Central memory CD4-positive, alpha-beta T cell (primary cell): Measurements from ENCODE around the gene SPECC1.
"Not testable (repeated sequence)": the region's sequence is repeated elsewhere in the genome, so short reads cannot be mapped to it uniquely, and the experiment has no call there.

Experiments used
- DNase-seq: peaks from one replicate; pipeline ENCODE4 v3.0.0; 2022

The SPECC1 gene

DNA sequence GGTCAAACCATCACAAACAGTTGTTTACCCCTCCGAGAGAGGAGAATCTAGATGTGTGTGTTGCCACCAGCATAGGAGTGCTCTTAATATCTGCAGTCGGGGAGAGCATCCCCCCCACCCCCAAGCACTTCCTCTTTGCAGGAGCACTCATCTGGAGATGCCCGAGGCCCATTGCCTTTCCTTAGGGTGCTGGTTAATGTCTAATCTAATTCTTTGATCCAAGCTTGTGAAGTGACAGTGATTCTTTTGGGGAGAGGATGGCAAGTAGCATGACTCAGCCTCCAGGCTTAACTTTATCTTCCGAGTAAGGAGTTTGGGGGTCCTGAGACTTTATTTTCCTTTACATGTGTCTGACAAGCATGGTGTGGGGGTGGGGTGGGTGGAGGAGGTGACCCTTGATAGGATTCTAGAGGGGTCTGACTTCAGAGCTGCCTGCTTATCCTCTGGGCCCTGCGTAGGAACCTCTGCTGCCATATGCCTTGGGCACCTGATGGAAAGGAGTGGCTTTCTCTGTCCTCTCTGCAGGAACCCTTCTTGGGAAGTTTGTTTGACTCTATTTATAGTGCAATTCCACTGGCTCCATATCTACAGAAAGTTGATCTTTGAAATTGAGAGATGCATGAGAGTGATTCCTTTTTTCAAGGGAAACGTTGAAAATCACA, 207.1 kb downstream of the SPECC1 start:
- no peak for DNase-seq

DNA sequence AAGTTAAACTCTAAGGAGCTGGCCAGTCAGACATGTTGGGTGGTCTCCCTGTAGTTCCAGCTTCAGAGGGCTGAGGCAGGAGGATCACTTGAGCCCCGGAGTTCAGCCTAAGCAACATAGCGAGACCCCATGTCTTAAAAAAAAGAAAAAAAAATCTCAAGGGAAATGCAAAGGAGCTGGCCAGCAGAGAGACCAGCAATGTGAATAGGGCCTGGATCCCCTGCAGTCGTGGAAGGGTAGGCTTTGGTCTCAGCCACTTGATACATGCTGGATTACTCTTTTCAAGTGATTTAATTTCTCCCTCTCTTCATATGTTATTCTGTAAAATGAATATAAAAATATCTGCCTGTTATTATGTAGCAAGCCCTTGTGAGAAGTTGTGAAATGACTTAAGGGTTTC, 207.7 kb downstream of the SPECC1 start:
- no peak for DNase-seq

DNA sequence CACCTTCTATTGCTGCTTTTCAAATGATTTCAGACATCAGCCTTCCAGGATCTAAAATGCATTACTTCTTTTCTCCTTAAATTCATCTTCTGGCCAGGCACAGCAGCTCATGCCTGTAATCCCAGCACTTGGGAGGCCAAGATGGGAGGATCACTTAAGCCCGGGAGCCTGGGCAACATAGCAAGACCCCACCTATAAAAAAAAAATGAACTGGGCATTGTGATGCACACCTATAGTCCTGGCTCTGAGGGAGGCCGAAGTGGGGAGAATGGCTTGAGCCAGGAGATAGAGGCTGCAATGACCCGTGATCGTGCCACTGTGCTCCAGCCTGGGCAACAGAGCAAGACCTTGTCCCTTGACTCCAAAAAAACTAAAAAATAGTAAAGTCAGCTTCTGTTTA, 208.5 kb downstream of the SPECC1 start:
- no peak for DNase-seq

DNA sequence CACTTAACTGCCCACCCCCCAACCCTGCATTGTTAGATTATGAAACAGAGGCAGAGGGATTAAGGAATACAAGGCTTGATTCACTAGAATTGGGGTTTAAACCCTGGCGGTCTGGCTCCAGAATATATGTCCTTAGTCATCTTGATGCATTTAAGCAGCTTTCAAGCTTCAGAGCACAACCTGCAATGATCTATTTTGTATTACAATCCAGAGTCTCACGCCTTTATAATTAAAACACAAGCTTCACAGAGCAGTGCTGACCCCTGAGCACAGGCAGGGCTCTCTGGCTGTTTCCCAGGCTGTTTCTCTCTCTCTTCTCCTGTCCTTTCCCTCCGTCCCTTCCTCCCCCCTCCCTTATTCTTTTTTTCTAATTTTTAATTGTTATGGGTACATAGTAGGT, 209.1 kb downstream of the SPECC1 start:
- no peak for DNase-seq

DNA sequence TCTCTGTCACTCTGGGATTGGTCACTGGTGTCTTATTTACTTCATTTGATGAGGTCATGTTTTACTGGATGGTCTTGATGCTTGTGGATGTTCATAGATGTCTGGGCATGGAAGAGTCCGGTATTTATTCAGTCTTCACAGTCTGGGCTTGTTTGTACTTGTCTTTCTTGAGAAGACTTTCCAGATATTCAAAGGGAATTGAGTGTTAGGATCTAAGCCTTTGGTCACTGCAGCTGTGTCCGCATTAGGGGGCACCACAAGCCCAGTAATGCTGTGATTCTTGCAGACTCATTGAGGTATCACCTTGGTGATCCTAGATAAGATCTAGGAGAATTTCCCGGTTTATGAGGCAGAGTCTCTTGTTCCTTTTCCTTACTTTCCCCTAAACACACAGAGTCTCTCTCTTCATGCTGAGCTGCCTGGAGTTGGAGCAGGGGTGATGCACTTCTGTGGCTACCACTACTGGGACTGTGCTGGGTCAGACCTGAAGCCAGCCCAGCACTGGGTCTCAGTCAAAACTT, 214.7 kb downstream of the SPECC1 start:
- no peak for DNase-seq

DNA sequence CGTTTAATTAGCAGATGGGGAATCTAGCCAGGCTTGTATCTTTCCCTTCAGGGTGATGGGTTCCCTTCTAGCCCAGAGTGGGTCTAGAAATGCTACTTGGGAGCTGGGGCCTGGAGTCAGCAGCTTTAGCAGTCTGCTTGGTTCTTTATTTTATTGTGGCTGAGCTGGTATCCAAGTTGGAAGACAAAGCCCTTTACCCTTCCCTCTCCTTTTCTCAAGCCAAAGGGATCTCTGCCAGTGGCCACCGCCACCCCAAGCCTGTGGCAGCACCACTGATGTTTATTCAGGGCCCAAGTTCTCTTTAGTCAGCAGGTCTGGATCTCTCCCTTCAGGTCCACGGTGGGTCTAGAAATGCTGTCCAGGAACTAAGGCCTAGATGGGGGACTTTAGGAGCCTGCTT, 215.2 kb downstream of the SPECC1 start:
- DNase-seq = no peak

DNA sequence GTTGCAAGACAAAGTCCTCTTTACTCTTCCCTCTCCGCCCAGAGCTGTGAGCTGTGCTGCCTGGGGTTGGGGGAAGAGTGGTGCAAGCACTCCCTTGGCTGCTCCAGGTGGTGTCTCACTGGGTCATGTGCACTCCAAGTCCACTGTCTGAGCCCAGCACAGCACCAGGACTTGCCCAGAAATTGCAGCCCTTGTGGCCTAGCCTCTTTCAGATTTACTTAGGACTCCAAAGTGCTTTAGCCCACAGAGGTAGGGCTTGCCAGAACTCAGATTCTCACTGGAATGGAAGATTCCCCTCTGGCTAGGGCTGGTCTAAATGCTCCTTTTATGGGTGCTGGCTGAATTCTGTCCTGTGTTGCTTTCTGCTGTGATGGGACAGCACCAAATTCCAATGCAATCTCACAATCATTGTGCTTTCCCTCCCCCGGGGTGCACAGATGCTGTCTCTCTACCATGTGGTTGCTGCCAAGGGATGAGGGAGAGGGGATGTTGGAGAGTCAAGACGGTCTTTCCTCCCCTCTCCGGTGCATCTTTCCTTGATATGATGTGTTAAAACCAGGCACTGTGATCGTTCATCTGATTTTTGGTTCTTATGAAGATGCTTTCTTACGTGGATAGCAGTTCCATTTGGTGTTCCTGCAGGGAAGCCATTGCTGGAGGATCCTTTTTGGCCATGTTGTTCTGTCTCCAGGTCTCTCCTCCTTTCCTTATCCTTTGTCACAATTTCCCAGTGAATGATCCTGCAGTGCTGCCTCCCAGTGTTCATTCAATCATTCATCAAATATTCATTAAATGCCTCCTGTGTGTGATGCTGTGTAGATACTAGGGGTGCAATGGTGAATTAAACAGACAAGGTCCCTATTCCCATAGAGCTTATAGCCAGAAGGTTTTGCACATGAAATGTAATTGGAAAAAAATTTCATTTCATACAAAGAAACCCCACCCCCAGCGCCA, 216.3 kb downstream of the SPECC1 start:
- no peak for DNase-seq

DNA sequence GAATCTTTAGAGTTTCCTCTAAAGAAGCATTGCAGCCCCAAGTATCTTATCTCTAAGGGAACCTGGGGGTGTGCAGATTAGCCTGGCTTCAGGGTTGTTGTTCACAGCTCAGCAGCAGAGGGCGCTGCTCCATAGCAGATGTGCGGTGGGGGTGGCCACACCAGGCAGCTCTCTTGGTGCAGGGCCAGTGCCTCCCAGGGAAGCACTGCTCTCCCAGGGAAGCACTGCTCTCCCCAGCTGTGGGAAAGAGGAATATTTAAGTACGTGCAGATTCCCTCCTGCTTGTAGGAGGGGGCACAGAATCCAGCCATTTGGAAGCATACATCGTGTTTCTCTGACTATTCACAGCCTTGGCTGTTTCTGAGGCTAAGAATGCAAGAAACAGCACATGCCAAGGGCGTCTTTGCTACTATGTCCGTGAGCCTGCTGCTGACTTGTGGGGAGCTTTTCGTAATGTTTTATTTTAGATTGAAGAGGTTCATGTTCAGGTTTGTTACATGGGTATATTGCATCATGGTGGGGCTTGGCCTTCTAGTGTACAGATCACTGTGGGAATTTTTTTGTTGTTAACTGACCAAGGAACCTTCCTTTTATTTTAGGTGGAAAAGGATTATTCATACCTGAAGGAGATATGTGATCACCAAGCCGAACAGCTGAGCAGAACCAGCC, 217.8 kb downstream of the SPECC1 start:
- DNase-seq = peak; percentile 60

DNA sequence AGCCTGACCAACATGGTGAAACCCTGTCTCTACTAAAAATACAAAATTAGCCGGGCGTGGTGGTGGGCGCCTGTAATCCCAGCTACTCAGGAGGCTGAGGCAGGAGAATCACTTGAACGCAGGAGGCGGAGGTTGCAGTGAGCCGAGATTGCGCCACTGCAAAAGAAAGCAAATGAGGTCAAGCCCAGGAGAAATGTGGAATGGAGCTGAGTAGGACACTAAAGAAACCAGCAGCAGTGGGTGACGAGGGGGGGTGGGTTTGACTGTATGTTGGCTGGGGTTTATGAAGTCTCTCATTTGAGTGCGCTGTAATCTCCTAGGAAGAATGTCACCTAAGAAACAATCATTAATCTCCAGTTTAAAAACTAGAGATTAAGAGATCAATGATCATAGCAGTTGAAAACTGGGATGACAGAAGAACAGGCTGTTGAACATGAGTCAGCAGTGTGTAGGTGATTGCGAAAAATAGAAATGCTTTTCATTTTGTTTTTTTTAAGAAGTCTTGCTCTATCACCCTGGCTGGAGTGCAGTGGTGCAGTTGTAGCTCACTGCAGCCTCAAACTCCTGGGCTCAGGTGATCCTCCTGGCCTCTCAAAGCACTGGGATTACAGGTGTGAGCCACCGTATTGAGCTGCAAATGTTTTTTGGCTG, 218.7 kb downstream of the SPECC1 start:
- not testable (repeated sequence) for DNase-seq

DNA sequence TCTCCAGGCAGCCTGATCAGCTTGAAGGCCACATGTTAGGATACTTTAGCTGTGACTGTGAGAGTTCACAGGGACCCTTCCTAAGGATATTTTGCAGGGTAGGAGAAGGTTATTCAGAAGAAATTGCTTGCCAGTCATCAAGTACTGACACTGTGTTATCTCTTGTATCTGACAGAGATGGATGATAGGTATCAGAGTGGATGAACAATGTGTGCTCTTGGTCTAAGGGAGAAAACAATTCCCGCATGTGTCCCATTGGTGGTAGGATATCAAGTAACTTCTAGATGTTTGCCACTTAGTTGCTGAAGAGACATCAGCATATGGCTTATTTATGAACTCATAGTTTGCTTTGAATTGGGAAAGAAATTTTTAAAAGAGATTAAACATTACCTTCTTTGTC, 219.3 kb downstream of the SPECC1 start:
- DNase-seq = no peak

DNA sequence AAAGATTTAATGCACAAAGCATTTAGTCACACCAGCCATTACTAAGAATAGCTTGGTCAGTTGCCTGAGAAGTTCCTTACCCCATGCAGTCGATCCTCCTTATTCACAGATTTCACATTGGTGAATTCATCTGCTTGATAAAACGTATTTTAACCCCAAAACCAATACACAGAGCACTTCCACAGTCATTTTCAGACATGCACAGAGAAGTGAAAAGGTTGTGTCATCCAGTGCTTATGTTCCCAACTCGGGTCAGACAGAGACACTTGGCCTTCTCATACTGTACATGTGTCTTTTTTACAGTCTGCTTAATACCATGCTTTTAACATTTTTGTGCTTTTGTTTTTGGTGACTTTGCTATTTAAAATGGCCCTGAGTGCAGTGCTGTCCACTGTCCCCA, 219.7 kb downstream of the SPECC1 start:
- no peak for DNase-seq

DNA sequence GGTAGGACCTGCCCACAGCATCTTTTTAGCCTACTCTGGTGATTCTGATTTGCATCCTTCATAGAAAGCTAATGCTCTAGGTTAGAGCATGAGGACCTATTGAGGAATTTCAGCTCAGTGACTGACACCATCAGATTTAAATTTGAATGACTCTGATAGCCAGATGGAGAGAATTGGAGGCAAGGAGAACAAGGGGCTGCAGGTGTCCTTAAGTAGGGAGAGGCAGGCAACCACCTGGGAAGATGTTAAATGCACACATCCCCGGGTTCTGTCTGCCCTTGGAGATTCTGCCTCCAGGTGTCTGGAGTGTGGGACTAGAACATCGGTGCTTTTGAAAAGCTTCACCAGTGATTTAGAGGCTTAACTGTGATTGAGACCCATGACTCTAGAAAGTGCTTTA, 221.8 kb downstream of the SPECC1 start:
- DNase-seq = no peak

DNA sequence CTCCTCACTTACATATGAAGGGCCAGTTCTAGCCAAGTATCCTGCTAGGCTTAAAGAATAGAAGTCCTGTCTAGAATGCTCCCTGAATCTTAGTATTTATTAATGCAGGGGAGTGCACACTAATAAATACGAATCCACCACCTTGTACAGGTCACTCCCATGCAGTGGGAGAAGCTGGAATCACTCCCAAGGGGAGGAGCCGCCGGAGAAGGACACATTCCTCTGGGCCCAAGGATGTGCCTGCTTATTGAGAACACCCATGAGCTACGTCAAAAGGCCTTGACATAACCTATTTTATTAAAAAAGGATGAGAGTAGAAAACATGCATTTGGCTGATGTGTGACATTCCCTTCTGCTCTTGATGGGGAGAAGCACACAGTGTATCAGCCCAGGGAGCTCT, 223.5 kb downstream of the SPECC1 start:
- no peak for DNase-seq

DNA sequence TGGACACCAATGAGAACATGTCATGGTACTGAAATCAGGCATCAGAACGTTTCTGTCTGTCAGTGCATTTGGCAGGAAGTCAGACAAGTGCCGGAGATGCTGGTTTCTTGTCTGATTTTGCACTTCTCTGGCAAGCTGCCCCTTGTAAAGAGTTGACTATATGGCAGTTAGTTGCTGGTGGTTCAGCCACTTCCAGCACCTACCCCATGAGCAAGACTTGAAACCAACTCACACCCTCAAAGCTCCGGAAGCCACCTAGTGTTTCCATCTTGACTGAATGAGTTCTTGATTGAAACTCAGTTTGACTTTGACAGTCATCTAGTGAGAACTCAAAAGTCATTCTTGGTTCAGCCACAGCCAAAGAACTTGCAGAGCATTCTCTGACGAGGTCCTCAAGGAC, 225.1 kb downstream of the SPECC1 start:
- peak; percentile 53 for DNase-seq

DNA sequence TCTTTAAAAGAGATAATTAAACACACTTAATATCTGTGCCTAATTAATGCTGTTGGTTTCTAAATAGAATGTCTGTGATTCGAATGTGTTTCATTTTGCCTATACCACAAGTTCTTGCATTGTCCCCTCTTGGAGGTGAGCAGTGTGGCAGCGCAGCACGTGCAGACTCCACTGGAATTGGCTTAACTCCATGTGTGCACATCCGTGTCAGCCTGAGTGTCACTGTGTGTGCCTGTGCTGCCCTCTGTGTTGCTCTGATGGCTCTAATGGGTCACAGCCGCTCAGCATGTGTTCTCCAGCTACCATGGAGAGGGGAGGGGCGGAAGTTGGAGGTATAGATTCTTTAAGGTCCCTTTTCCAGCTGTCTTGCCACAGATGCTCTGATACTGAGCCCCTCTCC, 226.6 kb downstream of the SPECC1 start:
- no peak for DNase-seq

DNA sequence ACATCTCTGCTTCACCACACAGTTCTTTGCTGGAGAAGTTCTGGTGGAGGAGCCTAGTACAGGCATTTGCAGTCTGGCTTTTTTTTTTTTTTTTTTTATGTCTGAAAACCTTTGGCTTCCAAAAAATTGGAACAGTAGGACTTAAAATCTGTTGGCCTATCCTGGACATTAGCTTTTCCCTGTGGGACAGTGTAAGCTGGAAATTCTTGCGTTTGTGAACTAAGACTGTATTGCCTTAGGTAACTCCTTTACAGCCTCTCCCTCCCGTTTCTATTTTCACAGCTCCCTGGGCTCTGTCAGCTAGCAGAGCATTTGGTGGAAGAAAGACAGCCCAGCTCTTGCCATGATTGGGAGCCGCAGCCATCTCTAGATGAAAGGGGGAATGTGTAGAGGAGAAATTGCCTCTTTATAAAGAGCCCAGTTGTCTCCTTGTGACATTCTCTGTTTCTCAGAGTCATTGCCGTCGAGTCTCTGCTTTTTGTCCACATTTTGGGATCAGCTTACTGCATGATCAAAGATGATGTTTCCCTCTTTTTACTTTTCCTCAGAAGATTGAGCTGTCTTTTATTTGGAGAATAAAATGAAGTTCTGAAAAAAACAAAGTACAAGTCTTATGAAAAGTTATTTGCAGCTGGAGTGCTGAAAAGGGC, 227.5 kb downstream of the SPECC1 start:
- no peak for DNase-seq

DNA sequence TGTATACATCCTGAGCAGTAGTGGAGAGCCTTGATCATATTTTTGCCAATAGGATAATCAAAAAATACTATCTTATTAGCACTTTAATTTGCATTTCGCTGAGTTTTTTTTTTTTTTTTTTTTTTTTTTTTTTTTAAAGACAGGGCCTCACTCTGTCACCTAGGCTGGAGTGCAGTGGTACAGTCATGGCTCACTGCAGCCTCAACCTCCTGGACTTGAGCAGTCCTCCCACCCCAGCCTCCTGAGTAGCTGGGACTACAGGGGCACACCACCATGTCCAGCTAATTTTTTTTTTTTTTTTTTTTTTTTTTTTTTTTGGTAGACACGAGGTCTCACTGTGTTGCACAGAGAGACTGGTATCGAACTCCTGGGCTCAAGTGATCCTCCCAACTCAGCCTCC, 230.6 kb downstream of the SPECC1 start:
- DNase-seq = not testable (repeated sequence)

DNA sequence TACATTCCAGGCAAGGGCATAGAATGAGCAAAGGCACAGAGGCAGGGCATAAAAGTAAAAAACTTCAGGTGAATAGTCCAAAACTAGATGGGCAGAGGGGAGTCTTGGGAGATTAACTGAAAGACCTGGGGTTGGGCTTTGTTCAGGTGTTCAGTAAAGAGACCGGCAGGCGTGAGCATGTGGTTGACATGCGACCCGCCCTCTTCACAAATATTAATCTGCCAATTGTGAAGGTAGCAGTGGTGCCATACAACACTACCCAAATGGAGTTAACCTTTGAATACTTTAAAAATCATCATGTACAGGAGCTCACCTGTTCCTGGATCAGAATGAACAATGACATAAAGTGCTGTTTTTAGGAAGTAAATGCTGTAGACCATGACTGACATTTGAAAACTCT, 232.7 kb downstream of the SPECC1 start:
- no peak for DNase-seq

DNA sequence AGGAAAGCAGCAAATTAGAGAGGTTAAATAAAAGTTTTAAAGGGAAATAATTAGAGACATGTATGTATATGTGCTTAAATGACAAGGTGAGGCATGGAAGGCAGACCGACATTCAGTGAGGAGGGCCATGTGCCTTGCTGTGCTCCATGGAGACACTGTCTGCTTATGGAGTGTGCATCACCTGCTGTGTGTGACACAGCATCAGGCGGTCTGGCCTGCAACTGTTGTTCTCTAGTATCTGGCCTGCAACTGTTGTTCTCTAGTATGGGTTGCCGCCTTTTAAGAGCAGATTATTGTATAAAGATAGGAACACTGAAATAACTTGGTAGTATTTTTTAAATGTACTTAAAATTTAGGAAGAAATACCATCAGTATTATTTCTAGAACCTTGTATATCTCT, 233.1 kb downstream of the SPECC1 start:
- DNase-seq = no peak

DNA sequence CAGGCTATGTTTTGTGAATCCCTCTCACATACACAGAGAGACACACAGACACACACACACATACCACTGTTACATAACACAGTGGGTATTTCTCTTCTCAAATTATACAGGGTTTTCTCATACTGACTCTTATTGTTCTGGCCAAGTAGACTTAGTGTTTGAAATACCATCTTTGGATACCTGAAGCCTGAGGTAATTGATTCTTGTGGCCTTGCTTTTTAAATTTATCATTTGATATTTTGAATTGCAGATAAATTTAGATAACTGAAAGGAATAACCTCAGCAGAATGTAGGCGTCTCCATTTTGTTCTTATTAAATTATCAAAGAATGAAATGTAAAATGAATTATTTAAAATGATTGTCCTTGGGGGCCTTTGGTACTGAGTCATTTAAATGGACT, 234.4 kb downstream of the SPECC1 start:
- no peak for DNase-seq

DNA sequence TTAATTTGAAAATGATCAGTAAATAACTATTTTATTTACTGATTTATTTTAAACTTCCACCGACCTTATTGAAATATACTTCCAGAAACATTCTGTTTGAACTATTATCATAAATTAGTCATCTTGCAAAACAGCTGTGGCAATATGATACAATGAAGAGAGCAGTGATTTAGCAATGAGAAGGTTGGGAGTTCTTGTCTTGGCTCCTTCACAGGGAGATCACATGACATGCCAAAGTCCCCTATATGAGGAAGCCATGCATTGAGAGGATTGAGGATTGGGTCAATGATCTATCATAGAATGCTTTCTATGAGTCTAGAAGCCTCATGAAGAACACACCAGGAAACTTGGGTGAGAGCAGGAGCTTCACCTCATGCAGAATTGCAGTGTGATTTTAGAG, 235.5 kb downstream of the SPECC1 start:
- no peak for DNase-seq

DNA sequence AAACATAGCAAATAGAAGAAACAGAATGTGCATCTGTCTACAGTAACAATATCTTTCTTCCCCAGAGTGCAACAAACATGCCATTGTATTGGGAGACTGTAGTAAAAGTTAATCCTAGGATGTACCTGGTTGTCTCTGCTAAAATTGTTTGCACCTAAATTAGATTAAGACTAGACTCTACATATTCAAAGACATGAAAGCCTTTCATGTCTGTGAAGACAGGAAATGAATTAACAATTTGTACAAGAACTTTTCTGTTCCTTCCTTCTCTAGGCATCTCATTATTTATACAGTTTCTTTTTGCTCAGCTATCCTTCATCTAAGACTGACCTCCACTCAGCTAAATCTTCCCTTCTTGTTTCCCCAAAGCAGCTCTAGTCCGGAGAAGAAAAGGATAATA, 237.5 kb downstream of the SPECC1 start:
- no peak for DNase-seq
